ENCODE measurements around the gene TAS1R3.
"Not testable (repeated sequence)": the region's sequence is repeated elsewhere in the genome, so short reads cannot be mapped to it uniquely, and the experiment has no call there.

The TAS1R3 gene

GRCh38 chr1:1309251-1310108 is 21.6 kb upstream of the TAS1R3 start:
- peak; percentile 11 for DNase-seq

- no peak for DNase-seq
Observed at GRCh38 chr1:1310109-1310385, 21.0 kb upstream of the TAS1R3 start.

GRCh38 chr1:1310476-1311053 is 20.5 kb upstream of the TAS1R3 start:
- no peak for DNase-seq

GRCh38 chr1:1311107-1312104 is 19.7 kb upstream of the TAS1R3 start:
- DNase-seq, result no peak

GRCh38 chr1:1312450-1313314 is 18.4 kb upstream of the TAS1R3 start:
- DNase-seq, result no peak

- DNase-seq, result no peak
Observed at GRCh38 chr1:1313500-1314236, 17.4 kb upstream of the TAS1R3 start.

- no peak for DNase-seq
Observed at GRCh38 chr1:1314237-1314586, 16.9 kb upstream of the TAS1R3 start.

GRCh38 chr1:1314678-1315335 is 16.3 kb upstream of the TAS1R3 start:
- DNase-seq, result no peak

GRCh38 chr1:1315435-1315954 is 15.6 kb upstream of the TAS1R3 start:
- no peak for DNase-seq

GRCh38 chr1:1316199-1316598 is 14.9 kb upstream of the TAS1R3 start:
- DNase-seq, result not testable (repeated sequence)

- DNase-seq, result no peak
Observed at GRCh38 chr1:1317420-1317819, 13.7 kb upstream of the TAS1R3 start.

- no peak for DNase-seq
Observed at GRCh38 chr1:1318131-1318652, 12.9 kb upstream of the TAS1R3 start.

- DNase-seq, result no peak
Observed at GRCh38 chr1:1318777-1319645, 12.1 kb upstream of the TAS1R3 start.

GRCh38 chr1:1319646-1319941 is 11.5 kb upstream of the TAS1R3 start:
- DNase-seq, result no peak

GRCh38 chr1:1320666-1321448 is 10.2 kb upstream of the TAS1R3 start:
- no peak for DNase-seq

- no peak for DNase-seq
Observed at GRCh38 chr1:1321477-1321876, 9.6 kb upstream of the TAS1R3 start.

GRCh38 chr1:1322418-1322817 is 8.7 kb upstream of the TAS1R3 start:
- no peak for DNase-seq

GRCh38 chr1:1322952-1323351 is 8.1 kb upstream of the TAS1R3 start:
- DNase-seq, result no peak

- no peak for DNase-seq
Observed at GRCh38 chr1:1324084-1324523, 7.0 kb upstream of the TAS1R3 start.
